SK-N-SH (cell line): ENCODE measurements around the gene THSD7B.

Experiments
- CTCF ChIP-seq: fragments of 200-600 bp; sonication (generic); IDR thresholded peaks from 2 replicates; pipeline ENCODE4 v1.6.1; 2017; ENCODE audit warnings: antibody characterized with exemption, mild to moderate bottlenecking, moderate library complexity
- ELF1 ChIP-seq: IDR thresholded peaks from 2 replicates; pipeline ENCODE4 v1.4.0; 2012
- EP300 ChIP-seq, 2 experiments: IDR thresholded peaks; 2 replicates each; pipeline versions ENCODE4 v1.4.0 to v1.6.1; 2012; ENCODE audit warnings: borderline replicate concordance in 1 of 2, low read depth in 1 of 2, low read length in 1 of 2
- GATA2 ChIP-seq: sonication (generic); formaldehyde crosslinking; IDR thresholded peaks from 2 replicates; pipeline ENCODE4 v1.5.0; 2020; ENCODE audit warnings: mild to moderate bottlenecking, missing genetic modification reagents
- JUND ChIP-seq: IDR thresholded peaks from 2 replicates; pipeline ENCODE4 v1.4.0; 2012
- MAX ChIP-seq: IDR thresholded peaks from 2 replicates; pipeline ENCODE4 v1.4.0; 2012; ENCODE audit warnings: low read depth
- RAD21 ChIP-seq: IDR thresholded peaks from 2 replicates; pipeline ENCODE4 v1.6.1; 2012; ENCODE audit warnings: mild to moderate bottlenecking, low read length
- RCOR1 ChIP-seq: fragments of 150-350 bp; IDR thresholded peaks from 2 replicates; pipeline ENCODE4 v1.6.1; 2017; ENCODE audit warnings: antibody characterized with exemption, low read length
- TF ChIP-seq, protein P1 (sequence below): IDR thresholded peaks from 2 replicates; pipeline ENCODE4 v1.4.0; 2012; ENCODE audit warnings: low read depth, borderline replicate concordance
- TF ChIP-seq, protein P2 (sequence below): IDR thresholded peaks from 2 replicates; pipeline ENCODE4 v1.6.1; 2012; ENCODE audit warnings: mild to moderate bottlenecking, low read depth, low read length, moderate library complexity

DNA sequence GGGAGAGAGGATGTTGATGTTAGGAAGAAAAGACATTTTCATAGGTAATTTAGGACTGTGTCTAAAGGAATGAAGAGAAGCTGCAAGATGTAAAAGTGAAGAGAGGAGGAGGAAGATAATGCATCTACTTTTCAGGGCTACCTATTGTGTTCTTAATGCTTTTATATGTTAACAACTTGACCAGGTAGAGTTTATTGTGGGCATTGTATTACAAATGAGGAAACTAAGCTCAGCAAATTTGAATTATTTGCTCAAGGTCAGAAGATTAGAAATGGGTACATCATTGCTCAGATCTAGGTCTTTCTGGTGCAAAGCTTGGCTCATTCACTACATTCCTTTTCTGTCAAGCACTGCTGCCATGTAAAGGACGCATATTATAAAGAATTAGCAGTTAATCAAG, 441.7 kb downstream of the THSD7B start:
- TF ChIP-seq CTCF (no peak), ELF1 (no peak), RAD21 (no peak), JUND (no peak), GATA2 (CRISPR knock-in tag) (no peak), MAX (no peak), RCOR1 (no peak), EP300 (IDR thresholded peaks at IDR 0.05; ENCODE audit: borderline replicate concordance in 1 of 2, low read depth in 1 of 2, low read length in 1 of 2) (no peak)
- TF ChIP-seq, protein P1, sequence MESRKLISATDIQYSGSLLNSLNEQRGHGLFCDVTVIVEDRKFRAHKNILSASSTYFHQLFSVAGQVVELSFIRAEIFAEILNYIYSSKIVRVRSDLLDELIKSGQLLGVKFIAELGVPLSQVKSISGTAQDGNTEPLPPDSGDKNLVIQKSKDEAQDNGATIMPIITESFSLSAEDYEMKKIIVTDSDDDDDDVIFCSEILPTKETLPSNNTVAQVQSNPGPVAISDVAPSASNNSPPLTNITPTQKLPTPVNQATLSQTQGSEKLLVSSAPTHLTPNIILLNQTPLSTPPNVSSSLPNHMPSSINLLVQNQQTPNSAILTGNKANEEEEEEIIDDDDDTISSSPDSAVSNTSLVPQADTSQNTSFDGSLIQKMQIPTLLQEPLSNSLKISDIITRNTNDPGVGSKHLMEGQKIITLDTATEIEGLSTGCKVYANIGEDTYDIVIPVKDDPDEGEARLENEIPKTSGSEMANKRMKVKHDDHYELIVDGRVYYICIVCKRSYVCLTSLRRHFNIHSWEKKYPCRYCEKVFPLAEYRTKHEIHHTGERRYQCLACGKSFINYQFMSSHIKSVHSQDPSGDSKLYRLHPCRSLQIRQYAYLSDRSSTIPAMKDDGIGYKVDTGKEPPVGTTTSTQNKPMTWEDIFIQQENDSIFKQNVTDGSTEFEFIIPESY: no peak
- TF ChIP-seq, protein P2, sequence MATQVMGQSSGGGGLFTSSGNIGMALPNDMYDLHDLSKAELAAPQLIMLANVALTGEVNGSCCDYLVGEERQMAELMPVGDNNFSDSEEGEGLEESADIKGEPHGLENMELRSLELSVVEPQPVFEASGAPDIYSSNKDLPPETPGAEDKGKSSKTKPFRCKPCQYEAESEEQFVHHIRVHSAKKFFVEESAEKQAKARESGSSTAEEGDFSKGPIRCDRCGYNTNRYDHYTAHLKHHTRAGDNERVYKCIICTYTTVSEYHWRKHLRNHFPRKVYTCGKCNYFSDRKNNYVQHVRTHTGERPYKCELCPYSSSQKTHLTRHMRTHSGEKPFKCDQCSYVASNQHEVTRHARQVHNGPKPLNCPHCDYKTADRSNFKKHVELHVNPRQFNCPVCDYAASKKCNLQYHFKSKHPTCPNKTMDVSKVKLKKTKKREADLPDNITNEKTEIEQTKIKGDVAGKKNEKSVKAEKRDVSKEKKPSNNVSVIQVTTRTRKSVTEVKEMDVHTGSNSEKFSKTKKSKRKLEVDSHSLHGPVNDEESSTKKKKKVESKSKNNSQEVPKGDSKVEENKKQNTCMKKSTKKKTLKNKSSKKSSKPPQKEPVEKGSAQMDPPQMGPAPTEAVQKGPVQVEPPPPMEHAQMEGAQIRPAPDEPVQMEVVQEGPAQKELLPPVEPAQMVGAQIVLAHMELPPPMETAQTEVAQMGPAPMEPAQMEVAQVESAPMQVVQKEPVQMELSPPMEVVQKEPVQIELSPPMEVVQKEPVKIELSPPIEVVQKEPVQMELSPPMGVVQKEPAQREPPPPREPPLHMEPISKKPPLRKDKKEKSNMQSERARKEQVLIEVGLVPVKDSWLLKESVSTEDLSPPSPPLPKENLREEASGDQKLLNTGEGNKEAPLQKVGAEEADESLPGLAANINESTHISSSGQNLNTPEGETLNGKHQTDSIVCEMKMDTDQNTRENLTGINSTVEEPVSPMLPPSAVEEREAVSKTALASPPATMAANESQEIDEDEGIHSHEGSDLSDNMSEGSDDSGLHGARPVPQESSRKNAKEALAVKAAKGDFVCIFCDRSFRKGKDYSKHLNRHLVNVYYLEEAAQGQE: no peak
